SK-N-SH (cell line): Measurements from ENCODE around the gene ACP6.
A peak's percentile ranks its signal among the peaks of the same experiment; 100 is the strongest.

Experiments
- CTCF ChIP-seq: fragments of 200-600 bp; sonication (generic); IDR thresholded peaks from 2 replicates; pipeline ENCODE4 v1.6.1; 2017; ENCODE audit warnings: antibody characterized with exemption, mild to moderate bottlenecking, moderate library complexity
- ELF1 ChIP-seq: IDR thresholded peaks from 2 replicates; pipeline ENCODE4 v1.4.0; 2012
- EP300 ChIP-seq, 2 experiments: IDR thresholded peaks; 2 replicates each; pipeline versions ENCODE4 v1.4.0 to v1.6.1; 2012; ENCODE audit warnings: borderline replicate concordance in 1 of 2, low read depth in 1 of 2, low read length in 1 of 2
- GABPA ChIP-seq: IDR thresholded peaks from 2 replicates; pipeline ENCODE4 v1.4.0; 2012; ENCODE audit warnings: low read depth, mild to moderate bottlenecking
- GATA2 ChIP-seq: sonication (generic); formaldehyde crosslinking; IDR thresholded peaks from 2 replicates; pipeline ENCODE4 v1.5.0; 2020; ENCODE audit warnings: mild to moderate bottlenecking, missing genetic modification reagents
- POLR2AphosphoS5 ChIP-seq: IDR thresholded peaks from 2 replicates; pipeline ENCODE4 v1.6.1; 2012; ENCODE audit warnings: low read depth, low read length
- RFX5 ChIP-seq: IDR thresholded peaks from 2 replicates; pipeline ENCODE4 v1.6.1; 2012; ENCODE audit warnings: mild to moderate bottlenecking, improper control_type of control experiment, low read length
- USF2 ChIP-seq: fragments of 150-350 bp; IDR thresholded peaks from 2 replicates; pipeline ENCODE4 v1.6.1; 2017; ENCODE audit warnings: antibody characterized with exemption, low read length, low read depth, borderline replicate concordance
- YY1 ChIP-seq: IDR thresholded peaks from 2 replicates; pipeline ENCODE4 v1.4.0; 2012; ENCODE audit warnings: low read depth, mild to moderate bottlenecking

- TF ChIP-seq CTCF (peak; percentile 83), POLR2AphosphoS5 (no peak), GATA2 (CRISPR knock-in tag) (no peak), YY1 (no peak), ELF1 (no peak), GABPA (no peak), USF2 (no peak), RFX5 (no peak), EP300 (IDR thresholded peaks at IDR 0.05; ENCODE audit: borderline replicate concordance in 1 of 2, low read depth in 1 of 2, low read length in 1 of 2) (no peak)
Measured at GRCh38 chr1:147641695-147642592, 28.4 kb downstream of the ACP6 start.
